Activated effector memory CD4-positive, alpha-beta T cell treated with Interleukin-2 at 50 U/mL for 16 hours (primary cell): ENCODE results near the gene FAM185A.
"Not testable (repeated sequence)": the region's sequence is repeated elsewhere in the genome, so short reads cannot be mapped to it uniquely, and the experiment has no call there.

Source experiments
- DNase-seq: peaks from one replicate; pipeline ENCODE4 v3.0.0-alpha.2; 2020

FAM185A gene

GRCh38 chr7:102780926-102781325 lies 32.1 kb downstream of the FAM185A start:
- DNase-seq: not testable (repeated sequence)

GRCh38 chr7:102788770-102789169 lies 40.0 kb downstream of the FAM185A start:
- not testable (repeated sequence) for DNase-seq

- DNase-seq: not testable (repeated sequence)
Measured at GRCh38 chr7:102790364-102791100, 41.7 kb downstream of the FAM185A start.

- DNase-seq: not testable (repeated sequence)
Measured at GRCh38 chr7:102791367-102791766, 42.6 kb downstream of the FAM185A start.

- not testable (repeated sequence) for DNase-seq
Measured at GRCh38 chr7:102791831-102792230, 43.0 kb downstream of the FAM185A start.

GRCh38 chr7:102794567-102794966 lies 45.8 kb downstream of the FAM185A start:
- DNase-seq: not testable (repeated sequence)

- not testable (repeated sequence) for DNase-seq
Measured at GRCh38 chr7:102795987-102796595, 47.3 kb downstream of the FAM185A start.

GRCh38 chr7:102806613-102807012 lies 57.8 kb downstream of the FAM185A start:
- no peak for DNase-seq

GRCh38 chr7:102810916-102811315 lies 62.1 kb downstream of the FAM185A start:
- no peak for DNase-seq

- no peak for DNase-seq
Measured at GRCh38 chr7:102811942-102812678, 63.3 kb downstream of the FAM185A start.

GRCh38 chr7:102813191-102814024 lies 64.6 kb downstream of the FAM185A start:
- no peak for DNase-seq

GRCh38 chr7:102814025-102814471 lies 65.2 kb downstream of the FAM185A start:
- no peak for DNase-seq

GRCh38 chr7:102817616-102818573 lies 69.1 kb downstream of the FAM185A start:
- no peak for DNase-seq

GRCh38 chr7:102819151-102819550 lies 70.4 kb downstream of the FAM185A start:
- DNase-seq: no peak

- DNase-seq: no peak
Measured at GRCh38 chr7:102821994-102822747, 73.4 kb downstream of the FAM185A start.

GRCh38 chr7:102823390-102824119 lies 74.8 kb downstream of the FAM185A start:
- DNase-seq: no peak

GRCh38 chr7:102828286-102828685 lies 79.5 kb downstream of the FAM185A start:
- no peak for DNase-seq

GRCh38 chr7:102829075-102829474 lies 80.3 kb downstream of the FAM185A start:
- no peak for DNase-seq

- DNase-seq: no peak
Measured at GRCh38 chr7:102830197-102830596, 81.4 kb downstream of the FAM185A start.

- DNase-seq: no peak
Measured at GRCh38 chr7:102832674-102833073, 83.9 kb downstream of the FAM185A start.
